Nephron (organoid): ENCODE data around the gene ALKBH3.

Experiments used
- H3K27ac Mint-ChIP-seq, 3 experiments: 2 replicates each; pipeline ENCODE4 v1.8.0; 2020; ENCODE audit warnings: mixed read lengths in 3 of 3, mild to moderate bottlenecking in 2 of 3, moderate library complexity in 1 of 3
- H3K27me3 Mint-ChIP-seq: 2 replicates; pipeline ENCODE4 v1.8.0; 2021; ENCODE audit warnings: low read depth, mild to moderate bottlenecking, moderate library complexity, mixed read lengths
- H3K36me3 Mint-ChIP-seq: 2 replicates; pipeline ENCODE4 v1.8.0; 2020; ENCODE audit warnings: low read depth, mixed read lengths
- H3K4me1 Mint-ChIP-seq: 2 replicates; pipeline ENCODE4 v1.8.0; 2020; ENCODE audit warnings: mixed read lengths
- H3K4me3 Mint-ChIP-seq, 3 experiments: 2 replicates each; pipeline ENCODE4 v1.8.0; 2020; ENCODE audit warnings: mild to moderate bottlenecking in 3 of 3, mixed read lengths in 3 of 3, moderate library complexity in 2 of 3
- H3K9me3 Mint-ChIP-seq: 2 replicates; pipeline ENCODE4 v1.8.0; 2020; ENCODE audit warnings: mixed read lengths
- CTCF ChIP-seq, 3 experiments: fragments of 200-600 bp; sonication (generic); IDR thresholded peaks; one replicate each; pipeline ENCODE4 v1.5.0; 2021; ENCODE audit warnings: antibody characterized with exemption in 3 of 3; ENCODE audit not compliant: unreplicated experiment in 3 of 3

The ALKBH3 gene

GRCh38 chr11:43919852-43920597 lies 39.4 kb downstream of the ALKBH3 start:
- no peaks in the 10 kb centered on the region for H3K27me3 Mint-ChIP-seq
- peaks cover 69% of the 10 kb centered on the region for H3K4me1 Mint-ChIP-seq
- TF ChIP-seq CTCF (IDR thresholded peaks at IDR 0.05; ENCODE audit: unreplicated experiment in 3 of 3), result no peak
- no peaks in the 10 kb centered on the region for H3K9me3 Mint-ChIP-seq
- no peak overlapping the region for H3K4me3 Mint-ChIP-seq
- H3K36me3 Mint-ChIP-seq, result peaks cover 26% of the 10 kb centered on the region
- peak overlapping the region; percentile 61 to 99 (median 86) for H3K27ac Mint-ChIP-seq

- peak overlapping the region; percentile 61 to 99 (median 86) for H3K27ac Mint-ChIP-seq
- H3K9me3 Mint-ChIP-seq, result no peaks in the 10 kb centered on the region
- peaks cover 23% of the 10 kb centered on the region for H3K36me3 Mint-ChIP-seq
- no peaks in the 10 kb centered on the region for H3K27me3 Mint-ChIP-seq
- TF ChIP-seq CTCF (IDR thresholded peaks at IDR 0.05; ENCODE audit: unreplicated experiment in 3 of 3), result no peak
- H3K4me3 Mint-ChIP-seq, result no peak overlapping the region
- peaks cover 73% of the 10 kb centered on the region for H3K4me1 Mint-ChIP-seq
Measured at GRCh38 chr11:43920598-43921419, 40.2 kb downstream of the ALKBH3 start.

GRCh38 chr11:43921561-43922294 lies 41.1 kb downstream of the ALKBH3 start:
- Mint-ChIP-seq H3K27me3 (no peaks in the 10 kb centered on the region), H3K36me3 (peaks cover 23% of the 10 kb centered on the region), H3K4me1 (peaks cover 79% of the 10 kb centered on the region), H3K9me3 (no peaks in the 10 kb centered on the region), H3K27ac (peak overlapping the region in 2 of 3 experiments; percentile 30 to 99), H3K4me3 (no peak overlapping the region)
- TF ChIP-seq CTCF (IDR thresholded peaks at IDR 0.05; ENCODE audit: unreplicated experiment in 3 of 3), result no peak

- Mint-ChIP-seq H3K36me3 (peaks cover 23% of the 10 kb centered on the region), H3K4me3 (no peak overlapping the region), H3K9me3 (no peaks in the 10 kb centered on the region), H3K27ac (peak overlapping the region; percentile 93 to 99 (median 96)), H3K4me1 (peaks cover 78% of the 10 kb centered on the region), H3K27me3 (no peaks in the 10 kb centered on the region)
- no peak for TF ChIP-seq CTCF (IDR thresholded peaks at IDR 0.05; ENCODE audit: unreplicated experiment in 3 of 3)
Measured at GRCh38 chr11:43922295-43922648, 41.6 kb downstream of the ALKBH3 start.

GRCh38 chr11:43922744-43923405 lies 42.2 kb downstream of the ALKBH3 start:
- Mint-ChIP-seq H3K9me3 (no peaks in the 10 kb centered on the region), H3K27me3 (no peaks in the 10 kb centered on the region), H3K36me3 (peaks cover 23% of the 10 kb centered on the region), H3K4me3 (peak overlapping the region in 1 of 3 experiments; percentile 30), H3K27ac (peak overlapping the region; percentile 93 to 99 (median 96)), H3K4me1 (peaks cover 77% of the 10 kb centered on the region)
- no peak for TF ChIP-seq CTCF (IDR thresholded peaks at IDR 0.05; ENCODE audit: unreplicated experiment in 3 of 3)
